Testis (tissue), 2 donors: ENCODE data around the gene HSPA14.

Source experiments
- POLR2A ChIP-seq: fragments of 450-650 bp; IDR thresholded peaks from one replicate; pipeline ENCODE4 v1.6.1; 2017; ENCODE audit warnings: antibody characterized with exemption, mild to moderate bottlenecking, moderate library complexity
- TF ChIP-seq, protein P1 (sequence below), 3 experiments: fragments of 450-650 bp in 2 of 3; fragments of 200-600 bp in 1 of 3; sonication (generic) in 1 of 3; IDR thresholded peaks; one replicate each; pipeline ENCODE4 v1.5.1; 2016 to 2019; ENCODE audit warnings: antibody characterized with exemption in 3 of 3, mild to moderate bottlenecking in 2 of 3, moderate library complexity in 1 of 3

- TF ChIP-seq, protein P1, sequence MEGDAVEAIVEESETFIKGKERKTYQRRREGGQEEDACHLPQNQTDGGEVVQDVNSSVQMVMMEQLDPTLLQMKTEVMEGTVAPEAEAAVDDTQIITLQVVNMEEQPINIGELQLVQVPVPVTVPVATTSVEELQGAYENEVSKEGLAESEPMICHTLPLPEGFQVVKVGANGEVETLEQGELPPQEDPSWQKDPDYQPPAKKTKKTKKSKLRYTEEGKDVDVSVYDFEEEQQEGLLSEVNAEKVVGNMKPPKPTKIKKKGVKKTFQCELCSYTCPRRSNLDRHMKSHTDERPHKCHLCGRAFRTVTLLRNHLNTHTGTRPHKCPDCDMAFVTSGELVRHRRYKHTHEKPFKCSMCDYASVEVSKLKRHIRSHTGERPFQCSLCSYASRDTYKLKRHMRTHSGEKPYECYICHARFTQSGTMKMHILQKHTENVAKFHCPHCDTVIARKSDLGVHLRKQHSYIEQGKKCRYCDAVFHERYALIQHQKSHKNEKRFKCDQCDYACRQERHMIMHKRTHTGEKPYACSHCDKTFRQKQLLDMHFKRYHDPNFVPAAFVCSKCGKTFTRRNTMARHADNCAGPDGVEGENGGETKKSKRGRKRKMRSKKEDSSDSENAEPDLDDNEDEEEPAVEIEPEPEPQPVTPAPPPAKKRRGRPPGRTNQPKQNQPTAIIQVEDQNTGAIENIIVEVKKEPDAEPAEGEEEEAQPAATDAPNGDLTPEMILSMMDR (IDR thresholded peaks at IDR 0.05), result no peak
- TF ChIP-seq POLR2A, result no peak
These were observed 67.8 kb downstream of the HSPA14 start for GRCh38 chr10:14905890-14906289.
